ENCODE results near the gene PDE4A. TPM values are rescaled to one million over a fixed set of nuclear protein-coding genes. Genes with fewer than 3 reads are reported as not detected.
A peak's percentile ranks its signal among the peaks of the same experiment; 100 is the strongest.

PDE4A gene
- total RNA-seq, 4 donors from 2014 or later: 6.4 to 10.1 (median 8.4) TPM

DNA sequence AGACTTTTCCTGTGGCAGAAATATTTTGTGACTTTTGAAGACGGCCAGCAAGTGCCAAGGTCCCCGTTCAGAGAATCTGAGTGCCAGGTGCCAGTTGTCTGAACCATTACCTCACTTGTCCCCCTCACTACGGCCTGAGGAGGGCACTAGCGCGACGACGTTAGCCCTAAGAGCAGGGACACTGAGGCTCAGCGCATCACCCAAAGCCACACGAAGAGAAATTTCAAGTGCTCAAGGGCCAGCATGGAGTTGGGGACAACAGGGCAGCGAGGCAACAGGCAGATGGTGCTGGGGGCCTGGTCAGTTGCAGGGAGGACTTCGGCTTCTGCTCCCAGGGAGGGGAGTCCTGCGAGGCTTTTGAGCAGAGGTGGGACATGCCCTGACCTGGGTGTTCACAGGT is 30.5 kb upstream of the PDE4A start:
- in situ Hi-C loops (cut with MboI; ENCODE audit: low sequenced_read_pairs in 4 of 4): loop anchor here (5.0 to 25.0 kb wide), 4 partner anchors 123 to 465 kb away; partner anchors contain the start of genes OLFM2 (in 3 of the 4), ANGPTL6 (in 1 of the 4) and PPAN (in 1 of the 4)
- DNase-seq (no peak), ATAC-seq (peak in 1 of 2 donors; percentile 20)

DNA sequence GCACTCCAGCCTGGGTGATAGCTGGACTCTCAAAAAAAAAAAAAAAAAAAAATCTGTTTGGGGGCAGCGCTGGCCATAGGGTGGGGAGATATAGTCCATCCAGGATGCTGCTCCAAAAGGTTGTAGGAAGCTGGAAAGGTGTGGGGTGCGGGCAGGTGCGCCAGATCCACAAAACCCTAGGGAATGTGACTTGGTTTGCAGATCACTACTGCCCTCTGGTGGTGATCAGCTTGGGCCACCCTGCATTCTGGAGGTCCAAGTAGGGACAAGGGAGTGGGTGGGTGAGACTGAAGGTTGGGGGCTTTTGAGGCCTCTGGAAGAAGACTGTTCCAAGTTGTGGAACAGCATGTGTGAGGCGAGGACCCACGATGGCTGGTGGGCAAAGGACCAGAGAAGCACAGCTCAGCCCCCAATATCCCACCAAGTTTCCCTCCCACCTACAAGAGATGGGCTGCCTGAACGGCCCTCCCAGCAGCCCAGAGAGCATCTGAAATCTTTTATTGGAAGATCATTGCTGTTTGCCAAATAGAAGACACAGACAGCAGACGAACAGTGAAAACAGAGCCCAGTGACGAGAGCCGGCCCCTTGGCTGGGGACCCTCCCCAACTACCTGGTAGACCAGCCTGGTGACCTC is 29.6 kb upstream of the PDE4A start:
- ATAC-seq (peak; percentile 52 to 57), DNase-seq (peak in 1 of 2 donors; percentile 60)
- Histone ChIP-seq H3K4me3 (no peak overlapping the region), H3K27ac (no peak overlapping the region), H3K27me3 (no peaks in the 10 kb centered on the region), H3K36me3 (peaks cover 0 to 51% of the 10 kb centered on the region in 2 donors), H3K9me3 (no peaks in the 10 kb centered on the region), H3K4me1 (peaks cover 0 to 7% of the 10 kb centered on the region in 2 donors)
- intact Hi-C loops (cut with DNase I; ENCODE audit: low total_unique reads) (loop anchor here (2.0 to 10.0 kb wide), 2 partner anchors 460 to 984 kb away; partner anchors contain the start of gene SWSAP1), in situ Hi-C loops (cut with MboI; ENCODE audit: low sequenced_read_pairs in 4 of 4) (loop anchor here in 3 of 4 donors (10.0 to 25.0 kb wide), 2 partner anchors 286 to 453 kb away; partner anchors contain the start of genes OLFM2 (in 3 of the 3), ANGPTL6 (in 1 of the 3) and PPAN (in 1 of the 3))
- no peak for TF ChIP-seq POLR2A (IDR thresholded peaks at IDR 0.05)
- TF ChIP-seq, protein P1, sequence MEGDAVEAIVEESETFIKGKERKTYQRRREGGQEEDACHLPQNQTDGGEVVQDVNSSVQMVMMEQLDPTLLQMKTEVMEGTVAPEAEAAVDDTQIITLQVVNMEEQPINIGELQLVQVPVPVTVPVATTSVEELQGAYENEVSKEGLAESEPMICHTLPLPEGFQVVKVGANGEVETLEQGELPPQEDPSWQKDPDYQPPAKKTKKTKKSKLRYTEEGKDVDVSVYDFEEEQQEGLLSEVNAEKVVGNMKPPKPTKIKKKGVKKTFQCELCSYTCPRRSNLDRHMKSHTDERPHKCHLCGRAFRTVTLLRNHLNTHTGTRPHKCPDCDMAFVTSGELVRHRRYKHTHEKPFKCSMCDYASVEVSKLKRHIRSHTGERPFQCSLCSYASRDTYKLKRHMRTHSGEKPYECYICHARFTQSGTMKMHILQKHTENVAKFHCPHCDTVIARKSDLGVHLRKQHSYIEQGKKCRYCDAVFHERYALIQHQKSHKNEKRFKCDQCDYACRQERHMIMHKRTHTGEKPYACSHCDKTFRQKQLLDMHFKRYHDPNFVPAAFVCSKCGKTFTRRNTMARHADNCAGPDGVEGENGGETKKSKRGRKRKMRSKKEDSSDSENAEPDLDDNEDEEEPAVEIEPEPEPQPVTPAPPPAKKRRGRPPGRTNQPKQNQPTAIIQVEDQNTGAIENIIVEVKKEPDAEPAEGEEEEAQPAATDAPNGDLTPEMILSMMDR (IDR thresholded peaks at IDR 0.05 in 4 of 5, conservative IDR thresholded peaks at IDR 0.05 in 1 of 5): peak; percentile 70 to 89 (median 77)

More for the DNA sequence above, 30.5 kb upstream of the PDE4A start:
- H3K36me3 ChIP-seq: peaks cover 0 to 41% of the 10 kb centered on the region in 2 donors
- H3K27ac ChIP-seq: no peak overlapping the region
- TF ChIP-seq, protein P1 (IDR thresholded peaks at IDR 0.05 in 4 of 5, conservative IDR thresholded peaks at IDR 0.05 in 1 of 5): peak in 1 of 5 experiments; percentile 23
- no peak for TF ChIP-seq POLR2A (IDR thresholded peaks at IDR 0.05)
- peaks cover 0 to 7% of the 10 kb centered on the region in 2 donors for H3K4me1 ChIP-seq
- H3K9me3 ChIP-seq: no peaks in the 10 kb centered on the region
- no peak overlapping the region for H3K4me3 ChIP-seq
- H3K27me3 ChIP-seq: no peaks in the 10 kb centered on the region
- intact Hi-C loops (cut with DNase I; ENCODE audit: low total_unique reads): loop anchor here (1.0 to 10.0 kb wide), 5 partner anchors 121 to 985 kb away; partner anchors contain the start of genes EIF3G, P2RY11 and SWSAP1

DNA sequence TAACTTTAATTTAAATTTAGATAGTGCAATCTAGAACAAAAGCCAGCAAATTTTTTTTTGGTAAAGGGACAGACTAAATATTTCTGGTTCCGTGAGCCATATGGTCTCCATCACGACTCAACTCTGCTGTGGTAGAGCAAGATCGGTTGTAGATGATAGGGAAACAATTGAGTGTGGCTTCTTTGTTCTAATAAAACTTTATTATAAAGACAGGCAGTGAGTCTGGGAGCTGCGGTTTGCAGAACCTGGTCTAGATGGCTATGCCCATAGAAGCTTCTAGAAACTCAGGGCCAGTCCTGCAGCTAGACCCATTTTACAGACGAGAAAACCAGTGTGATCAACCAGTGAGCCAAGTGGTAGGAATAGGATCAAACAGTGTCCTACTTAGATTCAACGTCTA is 28.2 kb upstream of the PDE4A start:
- Histone ChIP-seq H3K9me3 (no peaks in the 10 kb centered on the region), H3K36me3 (peaks cover 0 to 53% of the 10 kb centered on the region in 2 donors), H3K4me3 (no peak overlapping the region), H3K4me1 (peaks cover 0 to 7% of the 10 kb centered on the region in 2 donors), H3K27ac (no peak overlapping the region), H3K27me3 (no peaks in the 10 kb centered on the region)
- DNase-seq (no peak), ATAC-seq (no peak)
- TF ChIP-seq POLR2A (IDR thresholded peaks at IDR 0.05): no peak
- TF ChIP-seq, protein P1 (IDR thresholded peaks at IDR 0.05 in 4 of 5, conservative IDR thresholded peaks at IDR 0.05 in 1 of 5): no peak
- in situ Hi-C loops (cut with MboI; ENCODE audit: low sequenced_read_pairs in 4 of 4) (loop anchor here in 3 of 4 donors (10.0 to 25.0 kb wide), 2 partner anchors 287 to 455 kb away; partner anchors contain the start of genes OLFM2 (in 3 of the 3), ANGPTL6 (in 1 of the 3) and PPAN (in 1 of the 3)), intact Hi-C loops (cut with DNase I; ENCODE audit: low total_unique reads) (loop anchor here (10.0 kb wide), 1 partner anchor 983 kb away; the partner anchor contains the start of gene SWSAP1)

DNA sequence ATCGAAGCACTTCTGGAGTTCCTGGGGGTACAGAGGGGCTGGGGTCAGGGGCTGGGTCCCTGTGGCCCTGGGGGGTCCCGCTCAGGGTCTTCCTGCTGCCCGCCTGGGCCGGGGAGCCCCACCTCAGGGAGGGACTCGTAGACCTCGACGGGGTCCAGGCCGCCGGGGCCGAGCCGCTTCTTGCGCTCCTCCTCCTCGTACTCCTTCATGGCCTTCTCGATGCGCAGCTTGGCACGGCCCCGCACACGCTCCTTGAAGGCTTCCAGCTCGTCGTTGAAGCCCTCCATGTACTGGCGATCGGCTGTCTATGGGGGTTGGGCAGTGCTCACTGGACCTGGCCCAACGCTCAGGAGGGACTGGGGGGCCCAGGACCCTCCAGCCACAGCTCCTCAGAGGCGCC is 27.2 kb upstream of the PDE4A start:
- TF ChIP-seq, protein P1 (IDR thresholded peaks at IDR 0.05 in 4 of 5, conservative IDR thresholded peaks at IDR 0.05 in 1 of 5): no peak
- TF ChIP-seq POLR2A (IDR thresholded peaks at IDR 0.05): no peak
- Histone ChIP-seq H3K36me3 (peaks cover 0 to 53% of the 10 kb centered on the region in 2 donors), H3K4me1 (peaks cover under 1 to 11% of the 10 kb centered on the region in 2 donors), H3K27me3 (no peaks in the 10 kb centered on the region), H3K4me3 (no peak overlapping the region), H3K9me3 (no peaks in the 10 kb centered on the region), H3K27ac (no peak overlapping the region)
- intact Hi-C loops (cut with DNase I; ENCODE audit: low total_unique reads) (loop anchor here (10.0 kb wide), 1 partner anchor 982 kb away; the partner anchor contains the start of gene SWSAP1), in situ Hi-C loops (cut with MboI; ENCODE audit: low sequenced_read_pairs in 4 of 4) (loop anchor here in 3 of 4 donors (10.0 to 25.0 kb wide), 2 partner anchors 288 to 456 kb away; partner anchors contain the start of genes OLFM2 (in 3 of the 3), ANGPTL6 (in 1 of the 3) and PPAN (in 1 of the 3))
- ATAC-seq (no peak), DNase-seq (no peak)

Measured in gastrocnemius medialis (tissue), 4 donors.